ENCODE results near the gene NFKB1. TPM values are rescaled to one million over a fixed set of nuclear protein-coding genes. Genes with fewer than 3 reads are reported as not detected.

The NFKB1 gene
- total and polyA plus RNA-seq, 12 donors, result 8.2 to 49.1 (median 33.9) TPM

- H3K27ac ChIP-seq, result no peak overlapping the region
- no peaks in the 10 kb centered on the region for H3K27me3 ChIP-seq
- intact Hi-C loops (cut with DNase I), result loop anchor here (10.0 kb wide), 2 partner anchors 88 to 108 kb away; no protein-coding TSS in a partner anchor
- H3K4me1 ChIP-seq (replicated peaks in 1 of 2), result peaks cover 16 to 61% of the 10 kb centered on the region in 2 donors
- DNase-seq, result no peak
- no peaks in the 10 kb centered on the region for H3K9me3 ChIP-seq (replicated peaks in 1 of 3)
- H3K4me3 ChIP-seq, result no peak overlapping the region
- 79 to 95% (median 88%) methylated on average over 1 of the region's 1 CpG for WGBS, 4 donors
- no peaks in the 10 kb centered on the region for H3K36me3 ChIP-seq (replicated peaks in 1 of 2)
- TF ChIP-seq POLR2A (IDR thresholded peaks at IDR 0.05) (no peak), CTCF (IDR thresholded peaks at IDR 0.05) (no peak)
Observed at GRCh38 chr4:102506523-102506922, 5.4 kb downstream of the NFKB1 start.

- peaks cover 0 to 15% of the 10 kb centered on the region in 2 donors for H3K4me1 ChIP-seq (replicated peaks in 1 of 2)
- no peaks in the 10 kb centered on the region for H3K27me3 ChIP-seq
- no peak overlapping the region for H3K27ac ChIP-seq
- TF ChIP-seq POLR2A (IDR thresholded peaks at IDR 0.05) (no peak), CTCF (IDR thresholded peaks at IDR 0.05) (no peak)
- no peak overlapping the region for H3K4me3 ChIP-seq
- no peaks in the 10 kb centered on the region for H3K9me3 ChIP-seq (replicated peaks in 1 of 3)
- intact Hi-C loops (cut with DNase I), result no loop called here
- H3K36me3 ChIP-seq (replicated peaks in 1 of 2), result no peaks in the 10 kb centered on the region
- no peak for DNase-seq
- WGBS, 4 donors, result 86 to 97% (median 93%) methylated on average over 5 of the region's 5 CpGs
Observed at GRCh38 chr4:102511830-102512605, 10.9 kb downstream of the NFKB1 start.

- TF ChIP-seq POLR2A (IDR thresholded peaks at IDR 0.05), result no peak
- TF ChIP-seq CTCF (IDR thresholded peaks at IDR 0.05), result no peak
- Histone ChIP-seq H3K9me3 (replicated peaks in 1 of 3) (no peaks in the 10 kb centered on the region), H3K27me3 (no peaks in the 10 kb centered on the region), H3K36me3 (replicated peaks in 1 of 2) (no peaks in the 10 kb centered on the region), H3K4me1 (replicated peaks in 1 of 2) (no peaks in the 10 kb centered on the region), H3K27ac (no peak overlapping the region), H3K4me3 (no peak overlapping the region)
- DNase-seq, result no peak
- intact Hi-C loops (cut with DNase I), result no loop called here
- WGBS, 4 donors, result 86 to 92% (median 89%) methylated on average over 6 of the region's 6 CpGs
Observed at GRCh38 chr4:102514298-102514964, 13.3 kb downstream of the NFKB1 start.

- no peaks in the 10 kb centered on the region for H3K27me3 ChIP-seq
- intact Hi-C loops (cut with DNase I), result no loop called here
- TF ChIP-seq POLR2A (IDR thresholded peaks at IDR 0.05) (no peak), CTCF (IDR thresholded peaks at IDR 0.05) (no peak)
- no peak overlapping the region for H3K4me3 ChIP-seq
- H3K27ac ChIP-seq, result no peak overlapping the region
- no peaks in the 10 kb centered on the region for H3K36me3 ChIP-seq (replicated peaks in 1 of 2)
- no peak for DNase-seq
- H3K4me1 ChIP-seq (replicated peaks in 1 of 2), result peaks cover 0 to 24% of the 10 kb centered on the region in 2 donors
- H3K9me3 ChIP-seq (replicated peaks in 1 of 3), result no peaks in the 10 kb centered on the region
Observed at GRCh38 chr4:102517753-102518152, 16.6 kb downstream of the NFKB1 start.

All from adrenal gland (tissue), 12 donors.